ENCODE results near the gene ACD.

GRCh38 chr16:67628216-67628615, 31.8 kb downstream of the ACD start:
- TF ChIP-seq PPARA (CRISPR knock-in tag; IDR thresholded peaks at IDR 0.05; ENCODE audit: borderline replicate concordance) (no peak), POU6F1 (CRISPR knock-in tag; IDR thresholded peaks at IDR 0.05; ENCODE audit: borderline replicate concordance, low read depth) (no peak)
